ENCODE data around the gene IFFO2.

IFFO2 gene

GRCh38 chr1:18956193-18957135, at the start of gene IFFO2:
TSS of gene IFFO2 (minus strand) at chr1:18956676. CDS start at chr1:18956332, 344 bp downstream.
- peak; percentile 99 for DNase-seq (ENCODE audit: low read depth in 2 of 2)

- no peak for DNase-seq (ENCODE audit: low read depth in 2 of 2)
Observed at GRCh38 chr1:19006000-19006399, 49.5 kb upstream of the IFFO2 start.

GRCh38 chr1:19003371-19004290, 47.2 kb upstream of the IFFO2 start:
- peak in 1 of 2 donors; percentile 9 for DNase-seq (ENCODE audit: low read depth in 2 of 2)

- DNase-seq (ENCODE audit: low read depth in 2 of 2): no peak
Observed at GRCh38 chr1:19000065-19000464, 43.6 kb upstream of the IFFO2 start.

- DNase-seq (ENCODE audit: low read depth in 2 of 2): no peak
Observed at GRCh38 chr1:18999359-18999758, 42.9 kb upstream of the IFFO2 start.

- no peak for DNase-seq (ENCODE audit: low read depth in 2 of 2)
Observed at GRCh38 chr1:18998016-18998724, 41.7 kb upstream of the IFFO2 start.

- no peak for DNase-seq (ENCODE audit: low read depth in 2 of 2)
Observed at GRCh38 chr1:18997508-18997907, 41.0 kb upstream of the IFFO2 start.

- no peak for DNase-seq (ENCODE audit: low read depth in 2 of 2)
Observed at GRCh38 chr1:18996548-18997177, 40.2 kb upstream of the IFFO2 start.

- DNase-seq (ENCODE audit: low read depth in 2 of 2): no peak
Observed at GRCh38 chr1:18994381-18994780, 37.9 kb upstream of the IFFO2 start.

- no peak for DNase-seq (ENCODE audit: low read depth in 2 of 2)
Observed at GRCh38 chr1:18992646-18993045, 36.2 kb upstream of the IFFO2 start.

GRCh38 chr1:18991585-18991984, 35.1 kb upstream of the IFFO2 start:
- DNase-seq (ENCODE audit: low read depth in 2 of 2): no peak

GRCh38 chr1:18989896-18990295, 33.4 kb upstream of the IFFO2 start:
- no peak for DNase-seq (ENCODE audit: low read depth in 2 of 2)

- DNase-seq (ENCODE audit: low read depth in 2 of 2): no peak
Observed at GRCh38 chr1:18989176-18989799, 32.8 kb upstream of the IFFO2 start.

- DNase-seq (ENCODE audit: low read depth in 2 of 2): no peak
Observed at GRCh38 chr1:18981242-18981641, 24.8 kb upstream of the IFFO2 start.

- DNase-seq (ENCODE audit: low read depth in 2 of 2): no peak
Observed at GRCh38 chr1:18978706-18979105, 22.2 kb upstream of the IFFO2 start.

GRCh38 chr1:18977428-18977827, 21.0 kb upstream of the IFFO2 start:
- no peak for DNase-seq (ENCODE audit: low read depth in 2 of 2)

- DNase-seq (ENCODE audit: low read depth in 2 of 2): no peak
Observed at GRCh38 chr1:18976096-18976495, 19.6 kb upstream of the IFFO2 start.

GRCh38 chr1:18974606-18975005, 18.1 kb upstream of the IFFO2 start:
- no peak for DNase-seq (ENCODE audit: low read depth in 2 of 2)

- DNase-seq (ENCODE audit: low read depth in 2 of 2): no peak
Observed at GRCh38 chr1:18974005-18974404, 17.5 kb upstream of the IFFO2 start.

GRCh38 chr1:18973446-18973955, 17.0 kb upstream of the IFFO2 start:
- DNase-seq (ENCODE audit: low read depth in 2 of 2): no peak

GRCh38 chr1:18972991-18973390, 16.5 kb upstream of the IFFO2 start:
- no peak for DNase-seq (ENCODE audit: low read depth in 2 of 2)
